RWPE2 (cell line): Measurements from ENCODE around the gene SAMD13.

Experiments used
- ATAC-seq: fragments of 200-7000 bp; cut with Tn5 transposase; 3 replicates; pipeline ENCODE4 v1.9.1; 2021; ENCODE audit warnings: low read depth
- DNase-seq: peaks from one replicate; pipeline ENCODE4 v3.0.0-alpha.2; 2020; ENCODE audit warnings: low spot score
- H3K27ac ChIP-seq: fragments of 450-650 bp; 2 replicates; pipeline ENCODE4 v1.5.1; 2017; ENCODE audit warnings: mild to moderate bottlenecking; ENCODE audit not compliant: poor library complexity, severe bottlenecking
- H3K27me3 ChIP-seq: fragments of 250-450 bp; sonication (Bioruptor Pico); 2 replicates; pipeline ENCODE4 v1.5.1; 2021; ENCODE audit warnings: mild to moderate bottlenecking, moderate library complexity; ENCODE audit not compliant: insufficient read depth, poor library complexity, severe bottlenecking
- H3K36me3 ChIP-seq: fragments of 250-450 bp; sonication (Bioruptor Pico); 2 replicates; pipeline ENCODE4 v1.5.1; 2020; ENCODE audit warnings: low read depth, mild to moderate bottlenecking, moderate library complexity
- H3K4me1 ChIP-seq: fragments of 250-450 bp; sonication (Bioruptor Pico); 2 replicates; pipeline ENCODE4 v1.5.1; 2021; ENCODE audit warnings: mild to moderate bottlenecking, moderate library complexity; ENCODE audit not compliant: insufficient read depth, poor library complexity, severe bottlenecking
- H3K4me3 ChIP-seq: fragments of 250-450 bp; sonication (Bioruptor Pico); 2 replicates; pipeline ENCODE4 v1.5.1; 2021; ENCODE audit warnings: mild to moderate bottlenecking, moderate library complexity; ENCODE audit not compliant: severe bottlenecking
- H3K9me3 ChIP-seq: fragments of 250-450 bp; sonication (Bioruptor Pico); 2 replicates; pipeline ENCODE4 v1.5.1; 2021; ENCODE audit warnings: mild to moderate bottlenecking, moderate library complexity; ENCODE audit not compliant: severe bottlenecking
- CTCF ChIP-seq: fragments of 450-650 bp; IDR thresholded peaks from one replicate; pipeline ENCODE4 v1.5.1; 2017; ENCODE audit warnings: mild to moderate bottlenecking, moderate library complexity; ENCODE audit not compliant: poor library complexity, severe bottlenecking

Gene SAMD13

GRCh38 chr1:84365225-84366221, 64.0 kb downstream of the SAMD13 start:
- no peaks in the 10 kb centered on the region for H3K27me3 ChIP-seq
- peak overlapping the region; percentile 70 for H3K27ac ChIP-seq
- H3K4me3 ChIP-seq = no peak overlapping the region
- H3K4me1 ChIP-seq = peaks cover 14% of the 10 kb centered on the region
- H3K9me3 ChIP-seq = no peaks in the 10 kb centered on the region
- no peak for TF ChIP-seq CTCF
- ATAC-seq = peak; percentile 98
- peak; percentile 67 for DNase-seq
- H3K36me3 ChIP-seq = no peaks in the 10 kb centered on the region

GRCh38 chr1:84366786-84367185, 65.3 kb downstream of the SAMD13 start:
- no peak for TF ChIP-seq CTCF
- Histone ChIP-seq H3K27me3 (no peaks in the 10 kb centered on the region), H3K4me3 (no peak overlapping the region), H3K9me3 (no peaks in the 10 kb centered on the region), H3K36me3 (no peaks in the 10 kb centered on the region), H3K4me1 (peaks cover 14% of the 10 kb centered on the region), H3K27ac (peak overlapping the region; percentile 70)
- ATAC-seq (no peak), DNase-seq (no peak)

- Histone ChIP-seq H3K4me3 (no peak overlapping the region), H3K27ac (no peak overlapping the region), H3K27me3 (no peaks in the 10 kb centered on the region), H3K9me3 (no peaks in the 10 kb centered on the region), H3K4me1 (peaks cover 14% of the 10 kb centered on the region), H3K36me3 (no peaks in the 10 kb centered on the region)
- ATAC-seq (no peak), DNase-seq (no peak)
- no peak for TF ChIP-seq CTCF
Measured at GRCh38 chr1:84367219-84367618, 65.7 kb downstream of the SAMD13 start.

- Histone ChIP-seq H3K36me3 (no peaks in the 10 kb centered on the region), H3K27ac (no peak overlapping the region), H3K4me3 (no peak overlapping the region), H3K4me1 (peaks cover 14% of the 10 kb centered on the region), H3K27me3 (no peaks in the 10 kb centered on the region), H3K9me3 (no peaks in the 10 kb centered on the region)
- TF ChIP-seq CTCF = no peak
- no peak for DNase-seq
- ATAC-seq = no peak
Measured at GRCh38 chr1:84368441-84368840, 66.9 kb downstream of the SAMD13 start.

- H3K27ac ChIP-seq = no peak overlapping the region
- ATAC-seq = no peak
- no peak for TF ChIP-seq CTCF
Measured at GRCh38 chr1:84370266-84370665, 68.8 kb downstream of the SAMD13 start.

More at GRCh38 chr1:84370266-84370665, 68.8 kb downstream of the SAMD13 start:
- Histone ChIP-seq H3K27me3 (no peaks in the 10 kb centered on the region), H3K4me1 (peaks cover 6% of the 10 kb centered on the region), H3K9me3 (no peaks in the 10 kb centered on the region), H3K4me3 (no peak overlapping the region), H3K36me3 (no peaks in the 10 kb centered on the region)
- DNase-seq = no peak
